HG03045 (cell line): ENCODE results near the gene BRPF1.

Experiments
- ATAC-seq: cut with Tn5 transposase; IDR thresholded peaks from one replicate; pipeline ENCODE4 v1.9.1; 2021; ENCODE audit warnings: mild to moderate bottlenecking, moderate library complexity; ENCODE audit not compliant: unreplicated experiment

Gene BRPF1, protein sequence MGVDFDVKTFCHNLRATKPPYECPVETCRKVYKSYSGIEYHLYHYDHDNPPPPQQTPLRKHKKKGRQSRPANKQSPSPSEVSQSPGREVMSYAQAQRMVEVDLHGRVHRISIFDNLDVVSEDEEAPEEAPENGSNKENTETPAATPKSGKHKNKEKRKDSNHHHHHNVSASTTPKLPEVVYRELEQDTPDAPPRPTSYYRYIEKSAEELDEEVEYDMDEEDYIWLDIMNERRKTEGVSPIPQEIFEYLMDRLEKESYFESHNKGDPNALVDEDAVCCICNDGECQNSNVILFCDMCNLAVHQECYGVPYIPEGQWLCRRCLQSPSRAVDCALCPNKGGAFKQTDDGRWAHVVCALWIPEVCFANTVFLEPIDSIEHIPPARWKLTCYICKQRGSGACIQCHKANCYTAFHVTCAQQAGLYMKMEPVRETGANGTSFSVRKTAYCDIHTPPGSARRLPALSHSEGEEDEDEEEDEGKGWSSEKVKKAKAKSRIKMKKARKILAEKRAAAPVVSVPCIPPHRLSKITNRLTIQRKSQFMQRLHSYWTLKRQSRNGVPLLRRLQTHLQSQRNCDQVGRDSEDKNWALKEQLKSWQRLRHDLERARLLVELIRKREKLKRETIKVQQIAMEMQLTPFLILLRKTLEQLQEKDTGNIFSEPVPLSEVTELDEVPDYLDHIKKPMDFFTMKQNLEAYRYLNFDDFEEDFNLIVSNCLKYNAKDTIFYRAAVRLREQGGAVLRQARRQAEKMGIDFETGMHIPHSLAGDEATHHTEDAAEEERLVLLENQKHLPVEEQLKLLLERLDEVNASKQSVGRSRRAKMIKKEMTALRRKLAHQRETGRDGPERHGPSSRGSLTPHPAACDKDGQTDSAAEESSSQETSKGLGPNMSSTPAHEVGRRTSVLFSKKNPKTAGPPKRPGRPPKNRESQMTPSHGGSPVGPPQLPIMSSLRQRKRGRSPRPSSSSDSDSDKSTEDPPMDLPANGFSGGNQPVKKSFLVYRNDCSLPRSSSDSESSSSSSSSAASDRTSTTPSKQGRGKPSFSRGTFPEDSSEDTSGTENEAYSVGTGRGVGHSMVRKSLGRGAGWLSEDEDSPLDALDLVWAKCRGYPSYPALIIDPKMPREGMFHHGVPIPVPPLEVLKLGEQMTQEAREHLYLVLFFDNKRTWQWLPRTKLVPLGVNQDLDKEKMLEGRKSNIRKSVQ (N-terminal part only)

DNA sequence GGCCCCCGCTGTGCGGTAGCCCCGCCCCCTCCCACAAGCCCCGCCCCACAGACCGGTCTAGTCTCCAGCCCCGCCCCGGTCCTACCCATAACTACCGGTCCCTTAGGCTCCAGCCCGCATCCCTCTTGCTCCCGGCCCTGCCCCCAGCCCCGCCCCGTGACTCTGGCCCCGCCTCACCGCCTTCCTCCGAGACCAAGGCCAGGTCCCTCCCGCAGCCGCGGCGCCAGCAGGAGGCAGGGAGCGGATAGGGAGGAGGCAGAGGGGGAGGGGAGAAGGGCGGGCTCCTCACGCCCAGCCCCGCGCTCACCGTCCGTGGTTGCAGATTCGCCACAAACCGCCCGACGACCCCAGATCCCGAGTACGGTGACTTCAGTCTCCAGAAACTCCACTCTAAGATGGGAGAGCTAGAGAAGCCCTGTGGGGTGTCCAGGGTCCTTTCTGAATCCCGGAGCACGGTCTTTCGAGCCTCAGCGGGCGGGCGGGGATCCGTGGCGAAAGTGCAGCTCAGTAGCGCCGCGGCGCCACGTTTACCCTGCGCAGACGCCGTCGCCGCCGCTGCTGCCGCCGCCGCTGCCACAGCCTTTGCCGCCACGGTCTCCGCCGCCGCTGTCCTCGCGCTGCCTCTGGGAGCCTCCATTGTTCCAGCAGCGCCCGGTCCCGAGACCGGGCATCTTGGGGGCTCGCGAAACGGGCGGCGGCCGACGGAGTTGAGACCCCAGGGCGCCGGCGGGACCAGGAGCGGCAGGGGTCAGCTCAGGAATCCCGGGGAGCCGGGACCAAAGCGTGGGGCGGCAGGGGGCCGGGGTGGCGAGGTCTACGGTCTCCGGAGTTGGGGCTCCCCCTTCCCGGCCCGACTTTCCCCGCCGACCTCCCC, at the start of gene BRPF1:
TSS of gene BRPF1 (plus strand) at position 530 of the 874 bp plus-strand sequence. CDS start 2,406 bp downstream, outside the sequence.
- ATAC-seq, result peak; percentile 94

DNA sequence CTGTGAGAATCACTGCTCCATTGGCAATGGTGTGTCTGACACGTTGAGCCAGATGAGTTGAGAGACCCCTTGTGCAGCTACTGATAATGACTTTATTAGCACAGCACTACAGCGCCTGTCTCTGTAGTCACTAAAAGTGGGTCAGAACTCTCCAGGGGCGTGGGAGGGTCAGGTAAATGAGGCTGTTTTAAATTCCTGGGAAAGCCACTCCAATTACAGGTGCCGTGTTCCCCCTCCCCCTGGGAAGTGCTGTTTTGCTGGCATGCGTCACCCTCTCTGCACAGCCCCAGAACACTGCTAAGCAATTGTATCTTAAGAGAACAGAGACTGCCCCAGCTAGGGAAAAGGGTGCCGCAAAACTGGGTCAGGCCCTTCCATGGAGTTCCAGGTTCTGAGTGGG, 49.4 kb upstream of the BRPF1 start:
- no peak for ATAC-seq

GRCh38 chr3:9683426-9683825, 48.1 kb upstream of the BRPF1 start:
- no peak for ATAC-seq

DNA sequence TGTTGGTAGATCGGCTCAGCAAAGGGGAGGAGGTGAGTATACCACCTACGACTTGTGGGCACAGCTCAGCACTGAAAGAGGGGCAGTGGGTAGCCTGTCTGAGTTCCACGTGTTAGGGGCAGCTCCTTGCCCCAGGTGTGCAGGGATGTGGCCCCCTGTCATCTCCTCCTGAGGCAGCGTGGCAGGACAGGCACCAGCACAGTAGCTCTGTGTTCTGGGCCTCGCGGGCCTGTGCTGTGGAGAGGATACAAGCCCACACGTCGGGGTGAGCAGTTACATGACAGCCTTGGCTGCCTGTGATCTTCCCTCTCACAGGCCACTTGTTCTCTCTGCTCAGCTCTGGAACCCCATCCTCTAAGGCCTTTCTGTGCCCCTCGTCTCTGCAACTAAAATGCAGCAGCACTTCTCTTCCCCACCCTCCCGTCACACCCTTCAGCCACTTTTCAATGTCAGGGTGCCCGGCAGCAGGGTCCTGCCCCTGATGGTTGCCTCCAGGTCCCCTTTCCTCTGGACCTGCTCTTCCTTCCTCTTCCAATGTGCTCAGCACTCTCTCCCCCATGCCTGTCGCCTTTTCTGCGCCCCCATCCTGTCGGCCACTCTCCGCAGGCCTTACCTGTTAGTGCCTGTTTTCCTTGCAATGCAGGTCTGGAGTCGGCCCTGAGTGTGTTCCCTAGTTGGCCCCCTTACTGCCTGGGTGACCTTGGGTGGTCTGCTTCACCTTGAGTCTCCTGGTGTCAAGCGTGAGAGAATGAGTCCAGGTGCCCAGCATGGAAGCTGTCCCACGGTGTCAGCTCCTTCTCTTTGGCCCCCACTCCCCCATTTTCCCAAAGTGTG, 46.1 kb upstream of the BRPF1 start:
- ATAC-seq, result no peak

GRCh38 chr3:9686050-9686550, 45.4 kb upstream of the BRPF1 start:
- ATAC-seq, result no peak

DNA sequence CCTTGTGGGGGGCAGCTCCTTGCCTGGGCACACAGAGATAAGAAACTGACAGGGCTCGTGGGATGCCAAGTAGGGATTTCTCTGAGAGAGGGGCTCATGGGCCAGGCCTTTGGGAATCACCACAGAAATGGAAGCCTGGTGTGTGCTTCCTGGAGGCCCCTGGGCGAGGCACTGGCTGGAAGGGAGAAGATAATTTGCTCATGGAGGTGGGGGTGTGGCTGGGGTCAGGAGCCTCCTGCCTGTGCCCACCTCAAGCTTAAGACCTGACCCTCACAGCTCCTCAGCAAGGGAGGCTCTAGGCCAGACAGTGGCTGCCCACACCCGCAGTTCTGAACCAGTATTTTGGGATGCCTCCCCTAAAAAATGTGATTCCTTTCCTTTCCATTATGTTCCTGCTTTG, 44.8 kb upstream of the BRPF1 start:
- ATAC-seq, result no peak

- no peak for ATAC-seq
These were observed 44.0 kb upstream of the BRPF1 start for GRCh38 chr3:9687514-9687913.

GRCh38 chr3:9688961-9689360, 42.6 kb upstream of the BRPF1 start:
- ATAC-seq, result no peak

- ATAC-seq, result no peak
These were observed 41.8 kb upstream of the BRPF1 start for GRCh38 chr3:9689757-9690156.

GRCh38 chr3:9690451-9691450, 40.8 kb upstream of the BRPF1 start:
- ATAC-seq, result peak; percentile 70

DNA sequence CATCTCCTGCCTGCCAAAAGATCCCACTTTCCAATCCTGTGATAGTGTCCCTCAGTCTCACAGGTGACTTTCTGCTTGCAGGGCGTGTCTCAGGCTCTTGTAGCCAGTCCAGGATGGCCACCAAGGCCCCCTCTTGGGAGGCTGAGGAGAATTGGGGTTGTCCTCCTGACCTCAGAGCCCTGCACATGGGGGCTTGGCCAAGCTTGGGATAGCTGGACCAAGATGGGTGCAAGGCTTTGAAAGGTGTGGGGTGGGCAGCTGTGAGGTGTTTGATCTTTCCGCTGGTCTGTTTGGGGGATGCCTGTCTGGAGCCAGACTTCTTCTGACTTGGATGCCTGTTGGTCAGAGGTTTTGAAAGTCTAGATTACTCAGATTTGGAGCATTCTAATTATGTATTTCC, 39.9 kb upstream of the BRPF1 start:
- no peak for ATAC-seq

- no peak for ATAC-seq
These were observed 39.1 kb upstream of the BRPF1 start for GRCh38 chr3:9692416-9692815.

GRCh38 chr3:9695345-9695744, 36.2 kb upstream of the BRPF1 start:
- no peak for ATAC-seq

- no peak for ATAC-seq
These were observed 35.8 kb upstream of the BRPF1 start for GRCh38 chr3:9695746-9696145.

- no peak for ATAC-seq
These were observed 34.9 kb upstream of the BRPF1 start for GRCh38 chr3:9696480-9697220.

DNA sequence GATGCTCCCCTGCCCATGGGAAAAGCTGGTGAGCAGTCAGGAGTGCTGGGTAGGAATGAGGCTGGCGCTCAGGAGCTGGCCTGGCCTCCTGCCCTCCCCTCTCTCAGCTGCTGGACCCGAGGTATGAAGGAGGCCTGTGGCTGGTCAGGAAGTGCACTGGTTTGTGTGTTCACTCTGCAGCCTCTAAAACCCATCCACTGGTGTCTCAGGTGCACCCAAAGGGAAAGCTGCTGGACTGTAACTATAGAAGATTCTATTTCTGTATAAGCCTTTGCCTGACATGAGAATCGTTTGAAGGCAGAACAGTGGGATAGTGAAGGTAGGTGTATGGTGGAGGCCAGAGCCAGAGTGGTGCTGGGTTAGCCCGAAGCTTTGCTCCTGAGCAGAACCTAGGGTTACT, 33.6 kb upstream of the BRPF1 start:
- no peak for ATAC-seq

- no peak for ATAC-seq
These were observed 33.2 kb upstream of the BRPF1 start for GRCh38 chr3:9698293-9698692.
